ENCODE data around the gene DMAC2.
"Not testable (repeated sequence)": the region's sequence is repeated elsewhere in the genome, so short reads cannot be mapped to it uniquely, and the experiment has no call there.

Gene DMAC2

DNA sequence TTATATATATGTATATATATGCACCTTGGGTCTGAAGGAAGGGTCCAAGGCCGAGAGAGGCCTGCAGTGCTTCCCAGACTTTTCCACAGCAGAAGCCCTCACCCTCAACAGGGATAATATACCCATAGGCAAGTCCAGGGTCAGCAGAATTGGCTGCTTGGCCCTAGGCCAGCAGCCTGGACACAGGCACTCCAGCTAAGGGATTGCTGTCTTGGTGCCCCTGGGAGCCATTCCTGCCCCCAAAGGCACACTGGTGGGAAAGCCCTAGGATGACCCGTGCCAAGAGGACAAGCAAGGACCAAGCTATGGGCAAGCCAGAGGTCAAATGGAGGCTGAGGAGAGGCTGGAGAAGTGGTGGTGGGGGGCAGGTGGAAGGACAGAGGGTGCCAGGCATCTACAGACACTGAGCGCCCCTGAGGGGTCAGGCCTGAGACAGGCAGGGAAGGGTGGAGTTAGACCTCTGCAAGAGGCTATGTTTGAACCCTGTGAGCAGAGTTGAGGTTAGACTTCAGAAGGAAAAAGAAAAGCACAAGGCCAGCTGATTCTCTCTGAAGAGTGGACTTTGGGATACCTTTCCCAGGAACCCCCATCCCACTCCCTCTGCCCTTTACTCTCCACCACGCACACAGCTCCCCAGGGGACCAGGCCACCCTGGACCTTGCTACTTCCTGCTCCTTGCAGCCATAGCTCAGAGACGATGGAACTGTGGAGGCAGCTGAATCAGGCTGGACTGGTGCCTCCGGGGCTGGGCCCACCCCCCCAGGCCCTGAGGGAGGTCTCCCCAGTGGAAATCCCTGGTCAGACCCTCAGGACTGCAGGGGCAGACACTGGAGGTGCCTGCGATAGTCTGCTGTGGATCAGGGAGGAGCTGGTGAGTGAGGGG is 3.0 kb upstream of the DMAC2 start, which contains the start of gene ERICH4:
TSS of gene ERICH4 (plus strand) at position 684 of the 883 bp plus-strand sequence. CDS start at position 698, 14 bp downstream.
- DNase-seq: no peak

DNA sequence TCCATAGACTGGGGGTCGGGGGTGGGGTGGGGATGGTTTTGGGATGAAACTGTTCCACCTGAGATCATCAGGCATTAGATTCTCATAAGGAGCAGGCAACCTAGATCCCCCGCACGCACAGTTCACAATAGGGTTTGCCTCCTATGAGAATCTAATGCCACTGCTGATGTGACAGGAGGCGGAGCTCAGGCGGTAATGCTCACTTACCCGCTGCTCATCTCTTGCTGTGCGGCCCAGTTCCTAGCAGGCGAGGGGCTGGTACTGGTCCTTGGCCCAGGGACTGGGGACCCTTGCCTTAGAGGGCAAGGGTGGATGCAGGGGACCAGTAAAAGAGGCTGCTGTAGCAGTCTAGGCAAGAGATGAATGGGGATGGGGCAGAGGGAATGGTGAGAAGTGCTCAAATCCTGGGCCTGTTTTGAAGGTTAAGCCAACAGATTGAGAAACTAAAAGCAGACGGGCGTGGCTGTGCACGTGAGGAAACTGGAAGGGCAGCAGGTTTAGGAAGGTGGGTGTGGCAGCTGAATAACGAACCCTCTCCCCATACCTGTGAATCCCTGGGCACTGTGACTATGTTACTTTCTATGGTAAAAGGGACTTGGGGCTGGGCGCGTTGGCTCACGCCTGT is 1.7 kb upstream of the DMAC2 start:
- no peak for DNase-seq

DNA sequence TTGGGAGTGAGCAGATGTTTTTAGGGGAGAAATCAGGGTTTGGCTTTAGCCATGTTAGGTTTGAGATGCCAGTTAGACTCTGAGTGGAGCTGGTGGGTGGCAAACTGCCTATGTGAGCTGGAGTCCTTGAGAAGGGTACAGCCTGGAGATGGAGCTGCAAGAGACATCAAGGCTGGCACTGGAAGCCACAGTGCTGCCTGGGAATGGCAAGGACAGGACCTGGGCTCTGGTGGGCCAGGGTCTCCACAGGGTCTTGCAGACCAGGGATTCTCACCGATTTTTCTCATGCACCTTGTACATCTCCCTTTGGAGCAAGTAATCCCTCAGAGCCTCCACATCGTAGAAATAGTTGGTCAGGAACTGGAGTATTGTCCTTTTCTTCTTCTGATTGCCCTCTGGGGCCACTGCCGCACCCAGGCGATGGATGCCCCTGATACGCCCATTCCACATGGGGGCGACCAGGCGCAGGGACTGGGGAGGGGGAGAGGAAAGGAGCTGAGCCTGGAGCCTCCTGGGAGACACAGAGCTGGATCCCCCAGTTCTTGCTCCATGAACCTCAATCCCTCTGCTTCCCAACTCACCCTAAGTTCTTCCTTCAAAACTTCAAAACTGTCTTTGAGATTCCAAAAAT is 1.7 kb downstream of the DMAC2 start:
- no peak for DNase-seq

DNA sequence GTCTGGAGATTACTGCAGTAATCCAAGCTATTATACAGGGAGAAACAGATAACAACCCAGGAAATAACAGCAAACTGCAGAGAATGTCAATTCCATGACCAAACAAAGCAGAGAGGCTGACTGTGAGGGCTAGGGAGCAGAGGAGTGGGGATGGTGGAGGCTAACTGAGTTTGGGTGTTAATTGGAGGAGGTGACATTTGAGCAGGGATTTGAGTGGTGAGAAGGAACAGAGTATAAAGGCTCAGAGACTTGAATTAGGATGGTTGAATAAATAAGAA is 3.1 kb downstream of the DMAC2 start:
- no peak for DNase-seq

DNA sequence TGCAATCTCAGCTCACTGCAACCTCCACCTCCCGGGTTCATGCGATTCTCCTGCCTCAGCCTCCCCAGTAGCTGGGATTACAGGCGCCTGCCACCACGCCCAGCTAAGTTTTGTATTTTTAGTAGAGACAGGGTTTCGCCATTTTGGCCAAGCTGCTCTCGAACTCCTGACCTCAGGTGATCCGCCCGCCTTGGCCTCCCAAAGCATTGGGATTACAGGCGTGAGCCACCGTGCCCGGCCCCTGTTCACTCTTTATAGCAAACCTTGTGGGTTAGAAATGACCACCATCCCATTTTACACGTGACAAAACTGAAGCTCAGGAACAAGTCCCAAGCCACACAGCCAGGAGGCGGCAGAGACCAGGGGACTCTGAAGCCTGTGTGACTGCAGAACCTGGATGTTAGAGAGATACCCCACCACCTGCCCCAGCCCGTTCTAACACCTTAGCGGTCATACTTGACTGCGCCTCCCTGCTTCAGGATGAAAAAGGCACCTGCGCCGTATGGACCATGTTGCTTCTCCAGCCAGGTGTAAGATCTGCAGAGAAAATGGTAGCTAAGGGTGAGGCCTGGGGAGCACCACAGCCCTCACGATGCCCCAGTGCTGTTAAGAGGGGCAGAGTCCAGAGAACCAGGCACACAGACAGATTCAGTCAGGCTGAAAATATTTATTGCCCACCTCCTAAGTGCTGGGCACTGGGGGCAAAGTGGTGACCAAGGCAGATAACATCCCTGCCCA is 3.6 kb downstream of the DMAC2 start:
- DNase-seq: no peak

DNA sequence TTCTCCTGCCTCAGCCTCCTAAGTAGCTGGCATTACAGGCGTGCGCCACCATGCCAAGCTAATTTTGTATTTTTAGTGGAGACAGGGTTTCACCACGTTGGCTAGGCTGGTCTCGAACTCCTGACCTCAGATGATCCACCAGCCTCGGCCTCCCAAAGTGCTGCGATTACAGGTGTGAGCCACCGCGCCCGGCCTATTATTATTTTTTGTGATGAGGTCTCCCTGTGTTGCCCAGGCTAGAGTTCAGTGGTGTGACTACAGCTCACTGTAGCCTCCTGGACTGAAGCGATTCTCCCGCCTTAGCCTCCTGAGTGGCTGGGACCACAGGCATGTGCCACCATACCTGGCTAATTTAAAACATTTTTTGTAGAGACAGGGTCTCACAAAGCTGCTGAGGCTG is 4.3 kb downstream of the DMAC2 start:
- not testable (repeated sequence) for DNase-seq

DNA sequence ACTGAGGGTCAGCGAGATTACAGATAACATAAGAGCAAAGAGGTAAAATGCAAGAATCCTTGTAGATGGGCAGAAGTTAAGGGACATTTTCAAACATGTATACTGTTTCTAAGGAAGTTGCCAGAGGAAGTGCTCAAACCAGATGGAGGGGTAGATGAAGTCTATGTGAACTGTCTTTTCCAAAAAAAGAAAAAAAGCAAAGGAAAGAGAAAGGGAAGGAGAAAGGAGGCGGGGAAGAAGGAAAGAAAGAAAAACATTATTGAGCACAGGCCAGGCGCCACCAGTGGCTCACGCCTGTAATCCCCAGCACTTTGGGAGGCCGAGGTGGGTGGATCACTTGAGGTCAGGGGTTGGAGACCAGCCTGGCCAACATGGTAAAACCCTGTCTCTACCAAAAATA is 5.3 kb downstream of the DMAC2 start:
- DNase-seq: no peak

DNA sequence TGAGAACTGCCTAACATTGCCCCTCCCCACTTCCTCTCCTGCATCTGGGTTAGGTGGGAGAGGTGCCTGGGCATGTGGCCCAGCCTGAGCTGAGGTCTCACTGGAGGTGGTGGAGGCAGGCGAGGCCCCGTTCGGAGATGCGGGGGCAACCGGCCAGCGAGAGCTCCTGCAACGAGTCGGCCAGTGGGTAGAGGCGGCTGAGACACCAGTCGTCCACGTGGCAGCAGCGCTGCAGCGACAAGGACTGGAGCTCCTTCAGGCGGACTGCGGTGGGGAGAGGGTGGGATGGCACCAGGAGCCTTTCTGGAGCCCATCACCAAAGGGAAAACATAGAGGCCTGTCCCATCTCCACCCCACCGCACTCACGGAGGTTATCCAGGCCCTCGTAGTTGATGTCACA is 6.5 kb downstream of the DMAC2 start:
- no peak for DNase-seq

DNA sequence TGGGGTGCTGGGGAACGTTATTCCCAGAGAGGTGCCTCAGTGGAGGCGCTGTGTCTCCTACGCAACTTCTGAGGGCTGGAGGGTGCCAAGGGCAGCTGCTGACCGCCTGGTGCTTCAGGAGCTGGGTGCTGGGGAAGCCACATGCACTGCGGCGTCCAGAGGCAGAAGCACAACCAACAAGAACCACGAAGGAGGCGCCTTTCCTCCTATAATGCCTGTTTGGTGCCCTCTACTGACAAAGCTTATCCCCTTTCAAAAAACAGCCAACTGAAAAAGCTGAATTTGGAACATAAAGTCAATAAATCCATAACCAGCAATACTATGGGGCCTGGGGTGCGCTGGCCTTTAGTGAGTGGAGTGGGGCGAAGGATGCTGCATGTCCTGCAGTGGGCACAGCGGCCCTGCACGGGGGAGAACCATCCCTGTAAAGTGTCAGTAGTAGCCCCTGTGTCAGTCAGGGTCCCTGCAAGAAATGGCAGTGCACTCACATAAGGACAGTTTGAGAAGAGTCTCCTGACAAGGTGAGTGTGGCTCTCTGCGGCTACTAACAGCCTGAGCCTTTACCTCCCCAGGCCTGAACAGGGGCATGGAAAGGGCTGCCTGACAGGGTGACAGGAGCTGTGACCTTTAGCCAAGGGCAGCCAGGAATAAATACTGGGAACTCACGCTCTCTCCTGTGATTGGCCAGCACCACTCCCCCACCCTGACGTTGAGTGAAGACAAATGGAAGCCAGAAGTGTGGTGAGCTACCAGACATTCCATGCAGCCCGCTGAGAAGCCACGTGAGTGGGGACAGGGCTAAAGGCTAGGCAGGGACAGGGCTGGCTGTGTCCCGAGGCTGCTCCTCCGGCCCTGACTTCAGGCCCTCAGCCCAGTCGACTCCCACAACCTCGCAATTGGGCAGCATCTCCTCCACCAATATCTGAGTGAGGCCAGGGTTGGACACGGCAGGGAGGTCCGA is 8.0 kb downstream of the DMAC2 start:
- DNase-seq: no peak

DNA sequence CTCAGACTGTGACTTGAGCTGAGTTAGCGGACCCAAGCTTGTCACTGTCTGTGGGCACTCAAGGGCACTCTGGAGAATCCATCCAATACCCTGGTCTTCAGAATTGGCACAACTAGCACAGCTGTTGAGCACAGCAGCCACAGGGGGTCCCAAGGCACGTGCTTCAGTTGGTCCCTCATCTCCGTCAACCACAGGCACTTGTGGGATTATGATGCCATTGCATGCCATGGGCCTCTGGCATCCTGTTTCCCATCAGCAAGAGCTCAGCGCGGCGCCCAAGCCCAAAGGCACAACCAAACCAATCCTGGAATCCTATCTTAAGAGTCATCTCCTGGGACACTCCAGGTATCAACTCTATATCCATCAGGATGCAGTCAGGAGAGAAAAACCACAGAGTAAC is 8.8 kb downstream of the DMAC2 start:
- no peak for DNase-seq

DNA sequence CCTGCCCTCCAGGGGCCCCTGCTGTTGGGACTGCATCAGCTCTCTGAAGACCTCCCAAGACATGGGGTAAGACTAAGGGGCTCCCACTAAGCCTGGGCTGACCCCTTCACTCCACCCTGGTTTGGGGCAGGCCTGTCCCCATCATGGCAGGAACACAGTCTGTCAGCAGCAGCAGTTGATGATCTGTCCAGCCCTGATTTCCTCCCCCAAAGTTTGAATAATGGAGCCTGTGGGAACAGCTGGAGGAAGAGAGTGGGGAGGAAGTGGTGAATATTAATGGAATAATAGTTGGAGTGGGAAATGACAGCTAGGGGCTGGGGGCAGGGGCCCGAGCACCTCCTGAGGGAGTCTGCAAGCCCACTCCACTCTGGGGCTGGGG is 11.2 kb downstream of the DMAC2 start:
- DNase-seq: no peak

DNA sequence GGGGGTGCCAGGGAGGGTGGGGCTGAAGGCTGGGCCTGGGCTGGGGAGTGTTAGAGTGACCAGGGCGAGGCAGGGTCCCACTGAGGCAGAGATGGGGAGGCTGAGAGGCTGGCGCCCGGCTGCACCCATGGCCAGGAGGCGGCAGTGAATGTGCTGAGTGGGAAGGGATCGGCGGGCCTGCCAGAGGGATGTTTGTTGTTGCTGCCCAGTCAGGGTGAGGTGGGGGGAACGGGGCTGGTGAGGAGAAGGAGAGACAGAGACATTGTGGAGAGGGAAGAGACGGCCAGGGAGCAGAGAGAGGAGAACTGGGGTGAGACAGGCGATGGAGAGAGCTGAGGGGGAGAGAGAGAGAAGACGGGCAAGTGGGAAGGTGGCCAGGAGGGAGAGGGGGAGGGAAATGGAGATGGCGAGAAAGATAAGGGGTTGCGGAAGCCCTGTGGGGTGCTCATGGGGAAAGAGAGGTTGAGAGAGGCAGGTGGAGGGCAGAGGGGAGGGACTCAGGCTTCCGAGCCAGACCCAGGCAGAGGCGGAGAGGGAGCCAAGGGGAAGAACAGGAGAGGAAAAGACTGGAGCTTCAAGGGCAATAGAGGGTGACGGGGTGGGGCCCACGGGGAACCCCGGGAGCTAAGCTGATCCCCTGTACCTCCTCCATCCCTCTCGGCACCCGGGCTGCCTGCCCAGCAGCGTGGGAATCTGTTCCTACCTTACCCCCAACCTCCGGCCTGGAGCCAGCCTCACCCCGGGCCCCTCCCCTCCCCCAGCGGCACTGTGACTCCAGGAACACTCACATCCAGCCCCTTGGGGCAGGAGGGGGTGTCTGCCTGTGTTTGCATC is 11.8 kb downstream of the DMAC2 start:
- peak; percentile 38 for DNase-seq

DNA sequence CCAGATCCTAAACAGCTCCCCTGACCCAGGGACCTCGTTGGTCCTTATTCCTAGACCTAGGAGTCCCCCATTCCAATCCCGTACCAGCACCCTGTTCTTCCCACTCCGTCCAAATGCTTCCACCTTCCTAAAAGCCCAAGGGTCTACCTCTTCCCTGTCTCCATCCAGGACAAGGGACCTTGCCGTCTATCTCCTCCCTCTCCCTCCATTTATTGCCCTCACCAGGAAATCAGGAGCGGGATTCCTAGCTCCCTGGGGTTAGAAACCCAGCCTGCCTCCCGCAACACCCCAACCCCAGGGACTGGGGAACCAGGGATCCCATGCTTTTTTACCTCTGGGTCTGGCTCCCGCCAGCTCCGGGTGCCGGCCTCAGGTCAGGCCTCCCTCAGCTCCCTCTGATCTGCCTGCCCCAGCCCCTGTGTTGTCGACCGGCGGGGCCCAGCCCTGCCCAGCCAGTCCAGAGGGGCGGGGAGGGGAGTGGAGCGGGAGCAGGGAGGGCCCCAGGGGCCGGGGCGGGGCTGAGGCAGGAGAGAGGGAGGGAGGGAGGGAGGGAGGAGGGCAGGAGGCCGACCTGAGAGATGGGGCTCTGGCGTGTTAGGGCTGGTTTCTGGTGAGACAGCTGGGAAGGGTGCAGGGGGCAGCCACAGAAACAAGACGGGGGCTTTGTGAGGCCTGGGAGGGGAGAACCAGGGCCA is 12.6 kb downstream of the DMAC2 start, which contains the start of gene B3GNT8:
TSS of gene B3GNT8 (minus strand) at position 423 of the 695 bp plus-strand sequence. CDS start 596 bp downstream, outside the sequence.
- peak; percentile 28 for DNase-seq

DNA sequence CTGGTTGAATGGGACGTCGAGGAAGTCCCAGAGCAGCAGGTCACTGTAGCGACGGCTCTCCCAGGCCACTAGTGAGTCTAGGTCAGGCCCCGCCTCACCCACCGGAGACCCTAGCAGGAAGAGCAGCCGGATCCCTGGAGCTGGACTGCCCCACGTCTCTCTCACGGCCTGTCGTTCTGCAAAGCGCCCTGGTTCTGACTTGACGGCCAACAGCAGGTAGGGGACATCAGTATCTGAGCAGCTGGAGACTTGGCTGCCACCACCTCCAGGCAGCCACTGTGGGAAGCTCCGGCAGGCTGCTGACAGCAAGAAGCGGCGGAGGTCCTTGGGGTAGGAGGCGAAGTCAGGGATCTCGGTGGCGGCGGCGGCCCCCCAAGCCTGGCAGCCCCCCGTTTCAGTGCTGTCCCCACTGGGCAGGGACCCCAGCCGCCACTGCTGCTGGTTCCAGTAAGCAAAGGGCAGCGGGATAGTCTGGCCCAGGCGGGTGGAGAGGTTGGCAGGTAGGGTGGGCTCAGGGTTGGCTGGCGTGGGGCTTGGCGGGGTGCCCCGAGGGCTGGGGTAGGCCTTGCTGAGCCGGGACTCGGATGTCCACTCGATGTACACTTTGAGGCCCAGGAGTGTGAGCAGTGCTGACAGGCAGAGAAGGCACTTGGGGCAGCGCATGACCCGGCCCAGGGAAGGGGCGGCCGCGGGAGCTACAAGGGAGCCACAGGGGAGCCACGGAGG is 13.4 kb downstream of the DMAC2 start:
- DNase-seq: no peak

DNA sequence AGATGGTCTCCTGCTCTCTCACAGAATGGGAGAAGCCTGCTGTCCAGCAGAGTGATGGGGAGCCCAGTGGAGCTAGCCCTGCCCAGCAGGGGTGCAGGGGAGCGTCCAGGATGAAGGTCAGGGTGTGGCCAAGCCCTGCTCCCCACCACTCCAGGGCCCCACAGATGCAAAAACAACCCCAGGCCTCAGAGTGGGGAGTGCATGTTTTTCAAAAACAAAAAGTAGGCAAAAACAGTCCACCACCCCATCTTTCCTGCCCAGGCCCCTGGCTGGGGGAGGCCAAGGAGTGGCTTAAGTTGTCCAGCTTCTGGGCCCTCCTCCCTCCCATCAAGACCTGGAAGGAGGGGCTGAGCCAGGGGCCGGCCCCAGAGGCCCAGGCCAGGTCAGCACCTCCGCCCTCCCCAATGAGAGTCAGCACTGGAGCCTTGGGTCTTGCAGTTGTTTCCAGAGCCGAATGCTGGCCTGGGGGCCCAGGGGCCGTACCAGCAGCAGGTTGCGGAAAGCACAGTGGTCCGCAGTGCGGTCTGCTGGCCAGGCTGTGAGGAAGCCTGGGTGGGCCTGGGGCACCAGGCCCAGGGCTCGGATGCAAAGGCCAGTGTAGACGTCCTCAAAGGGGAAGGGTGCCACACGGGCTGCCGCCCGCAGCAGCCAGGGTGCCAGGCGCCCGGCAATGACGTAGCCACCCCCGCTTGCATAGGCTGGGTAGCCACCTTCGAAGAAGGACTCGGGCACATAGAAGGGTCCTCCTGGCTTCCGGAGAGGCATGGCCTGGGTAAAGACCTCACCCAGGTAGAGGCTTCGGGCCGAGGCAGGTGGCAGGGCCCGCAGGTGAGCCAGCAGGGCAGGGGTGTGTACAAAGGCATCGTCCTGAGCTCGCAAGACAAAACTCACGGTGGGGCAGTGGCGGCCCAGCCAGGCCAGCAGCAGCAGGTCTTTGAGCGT is 14.3 kb downstream of the DMAC2 start:
- DNase-seq: no peak

DNA sequence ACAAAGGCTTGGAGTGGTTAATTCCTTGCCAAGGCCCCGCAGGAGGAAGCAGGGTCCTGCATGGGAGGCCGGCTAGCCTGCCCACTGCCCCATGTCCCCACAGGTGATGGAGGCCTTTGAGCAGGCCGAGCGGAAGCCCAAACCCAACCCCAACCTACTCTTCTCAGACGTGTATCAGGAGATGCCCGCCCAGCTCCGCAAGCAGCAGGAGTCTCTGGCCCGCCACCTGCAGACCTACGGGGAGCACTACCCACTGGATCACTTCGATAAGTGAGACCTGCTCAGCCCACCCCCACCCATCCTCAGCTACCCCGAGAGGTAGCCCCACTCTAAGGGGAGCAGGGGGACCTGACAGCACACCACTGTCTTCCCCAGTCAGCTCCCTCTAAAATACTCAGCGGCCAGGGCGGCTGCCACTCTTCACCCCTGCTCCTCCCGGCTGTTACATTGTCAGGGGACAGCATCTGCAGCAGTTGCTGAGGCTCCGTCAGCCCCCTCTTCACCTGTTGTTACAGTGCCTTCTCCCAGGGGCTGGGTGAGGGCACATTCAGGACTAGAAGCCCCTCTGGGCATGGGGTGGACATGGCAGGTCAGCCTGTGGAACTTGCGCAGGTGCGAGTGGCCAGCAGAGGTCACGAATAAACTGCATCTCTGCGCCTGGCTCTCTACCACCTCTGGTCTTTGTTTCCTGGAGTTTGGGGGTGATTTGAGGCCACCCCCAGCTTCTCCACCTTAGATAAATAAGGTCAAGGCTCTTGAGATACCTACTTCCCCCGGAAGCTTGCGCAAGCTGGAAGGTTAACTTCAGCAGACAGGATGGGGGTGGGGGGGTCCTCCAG is 15.2 kb downstream of the DMAC2 start:
- DNase-seq: no peak

DNA sequence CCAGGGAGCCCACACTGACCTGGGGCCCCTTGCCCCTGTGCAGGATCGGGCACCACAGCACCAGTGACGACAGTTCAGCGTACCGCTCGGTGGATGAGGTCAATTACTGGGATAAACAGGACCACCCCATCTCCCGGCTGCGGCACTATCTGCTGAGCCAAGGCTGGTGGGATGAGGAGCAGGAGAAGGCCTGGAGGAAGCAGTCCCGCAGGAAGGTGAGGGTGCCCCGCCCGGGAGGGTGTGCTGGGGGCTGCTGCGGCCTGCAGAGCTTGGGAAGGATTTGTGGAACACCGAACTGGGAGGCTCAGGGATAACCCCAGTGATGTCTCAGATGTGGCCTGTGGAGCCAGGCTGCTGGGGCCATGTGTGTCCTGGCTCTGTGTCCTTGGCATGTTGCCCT is 16.8 kb downstream of the DMAC2 start:
- DNase-seq: no peak

DNA sequence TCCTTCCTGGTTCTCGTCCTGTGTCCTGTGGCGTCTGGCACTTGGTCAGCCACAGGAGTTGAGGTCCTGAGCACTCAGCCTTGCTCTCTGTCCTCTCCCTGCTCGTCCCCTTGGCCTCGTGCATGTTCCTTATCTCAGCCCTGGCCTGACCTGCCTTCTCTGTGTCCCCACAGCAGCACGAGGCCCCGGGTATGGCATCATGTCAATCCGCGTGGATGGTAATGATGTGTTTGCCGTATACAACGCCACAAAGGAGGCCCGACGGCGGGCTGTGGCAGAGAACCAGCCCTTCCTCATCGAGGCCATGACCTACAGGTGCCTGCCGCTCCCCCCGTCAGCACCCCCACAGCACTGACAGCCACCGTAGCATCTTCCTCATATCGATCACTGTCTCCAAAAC is 17.3 kb downstream of the DMAC2 start:
- DNase-seq: no peak

Data from activated effector memory CD4-positive, alpha-beta T cell treated with Interleukin-2 at 50 U/mL for 16 hours (primary cell).